Measurements from ENCODE around the gene ARF6.
"Not testable (repeated sequence)": the region's sequence is repeated elsewhere in the genome, so short reads cannot be mapped to it uniquely, and the experiment has no call there.

Gene ARF6

DNA sequence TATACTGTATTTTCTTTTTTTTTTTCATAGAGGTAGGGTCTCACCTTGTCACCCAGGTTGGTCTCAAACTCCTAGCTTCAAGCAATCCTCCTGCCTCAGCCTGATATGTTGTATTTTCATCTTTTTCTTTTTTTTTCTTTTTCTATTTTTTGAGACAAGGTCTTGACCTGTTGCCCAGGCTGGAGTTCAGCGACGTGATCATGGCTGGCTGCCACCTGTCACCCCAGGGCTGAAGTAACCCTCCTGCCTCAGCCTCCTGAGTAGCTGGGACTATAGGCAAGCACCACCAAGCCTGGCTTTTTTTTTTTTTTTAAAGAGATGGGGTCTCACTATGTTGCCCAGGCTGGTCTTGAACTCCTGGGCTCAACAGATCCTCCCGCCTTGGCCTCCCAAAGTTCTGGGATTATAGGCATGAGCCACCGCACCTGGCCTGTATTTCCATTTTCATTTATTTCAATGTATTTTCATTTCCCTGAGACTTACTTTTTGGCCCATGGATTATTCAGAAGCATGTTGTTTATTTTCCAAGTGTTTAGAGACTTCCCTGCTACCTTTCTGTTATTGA is 16.2 kb upstream of the ARF6 start:
- DNase-seq (no peak), ATAC-seq (no peak)

DNA sequence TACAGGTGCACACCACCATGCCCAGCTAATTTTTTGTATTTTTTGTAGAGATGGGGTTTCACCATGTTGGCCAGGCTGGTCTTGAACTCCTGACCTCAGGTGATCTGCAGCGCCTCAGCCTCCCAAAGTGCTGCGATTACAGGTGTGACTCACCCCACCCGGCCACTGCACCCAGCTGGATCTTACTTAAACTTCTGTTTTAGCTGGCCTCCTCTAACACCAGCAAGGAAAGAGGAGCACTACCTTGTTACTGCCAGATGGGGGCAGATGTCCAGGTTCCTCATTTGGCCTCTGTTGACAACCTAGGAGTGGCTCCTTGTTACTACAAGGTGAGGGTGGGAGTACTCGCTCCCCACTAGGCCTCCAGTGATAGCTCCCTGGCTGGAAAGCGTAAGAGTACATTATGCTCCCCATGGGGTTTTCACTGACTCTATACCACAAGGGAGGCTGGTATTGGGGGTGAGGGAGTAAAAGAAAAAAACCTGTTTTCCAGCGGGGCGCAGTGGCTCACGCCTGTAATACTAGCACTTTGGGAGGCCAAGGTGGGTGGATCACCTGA is 13.2 kb upstream of the ARF6 start:
- peak; percentile 62 for DNase-seq

DNA sequence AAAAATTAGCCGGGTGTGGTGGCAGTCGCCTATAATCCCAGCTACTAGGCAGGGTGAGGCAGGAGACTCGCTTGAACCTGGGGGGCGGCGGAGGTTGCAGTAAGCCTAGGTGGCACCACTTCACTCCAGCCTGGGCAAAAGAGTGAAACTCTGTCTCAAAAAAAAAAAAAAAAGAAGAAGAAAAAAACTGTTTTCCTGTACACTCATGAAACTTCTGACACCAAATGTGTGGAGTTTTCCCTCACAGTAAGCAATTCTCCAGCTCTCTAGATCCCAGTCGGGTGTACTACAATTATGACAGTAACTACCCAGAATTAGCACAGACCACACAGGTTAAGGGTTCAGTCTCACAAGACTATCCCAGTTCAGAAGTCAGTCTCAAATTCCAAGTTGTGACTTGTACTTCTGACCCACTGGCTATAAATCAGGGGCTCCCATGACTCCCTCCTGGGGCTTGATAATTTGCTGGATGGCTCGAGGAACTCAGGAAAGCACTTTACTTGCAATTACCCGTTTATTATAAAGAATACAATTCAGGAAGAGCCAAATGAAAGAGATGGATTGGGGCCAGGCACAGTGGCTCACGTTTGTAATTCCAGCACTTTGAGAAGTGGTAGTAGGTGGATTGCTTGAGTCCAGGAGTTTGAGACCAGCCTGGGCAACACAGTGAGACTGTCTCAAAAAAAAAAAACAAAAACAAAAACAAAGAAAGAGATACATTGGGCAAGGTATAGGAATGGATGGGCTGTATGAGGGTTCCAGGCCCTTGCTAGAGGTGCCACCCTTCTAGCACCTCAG is 12.4 kb upstream of the ARF6 start:
- peak; percentile 25 for ATAC-seq
- DNase-seq: no peak

More for the DNA sequence above, 13.2 kb upstream of the ARF6 start:
- ATAC-seq: peak; percentile 96

DNA sequence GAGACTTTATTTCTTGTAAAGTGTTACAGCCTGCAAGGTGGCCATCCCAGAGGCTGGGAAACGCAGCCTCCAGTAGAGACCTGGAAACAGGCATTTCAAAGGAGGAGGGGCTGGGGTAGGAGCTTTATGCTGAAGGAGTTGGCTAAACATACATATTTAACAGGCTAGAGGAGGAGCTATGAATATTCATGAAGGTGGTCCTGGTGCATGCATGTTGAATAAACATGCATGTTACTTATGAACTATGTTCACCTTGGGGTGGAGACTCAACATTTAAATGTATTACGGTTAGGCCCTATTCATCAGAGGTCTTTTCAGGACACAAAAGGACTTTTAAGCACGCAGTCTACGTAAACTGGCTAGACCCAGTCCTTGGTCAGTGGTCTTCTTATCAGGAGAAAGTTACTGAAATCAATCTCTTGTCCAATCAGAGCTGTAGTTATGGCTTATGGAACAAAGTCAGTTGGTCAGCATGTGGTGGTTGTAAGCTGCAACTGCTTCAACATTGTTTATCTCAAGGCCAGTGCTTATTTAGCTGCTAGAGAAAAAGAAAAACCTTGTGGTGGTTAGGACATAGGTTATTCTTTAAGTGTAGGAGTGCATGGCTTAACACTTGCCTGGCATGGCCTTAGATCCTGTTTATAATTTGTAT is 11.4 kb upstream of the ARF6 start:
- DNase-seq: no peak
- no peak for ATAC-seq

DNA sequence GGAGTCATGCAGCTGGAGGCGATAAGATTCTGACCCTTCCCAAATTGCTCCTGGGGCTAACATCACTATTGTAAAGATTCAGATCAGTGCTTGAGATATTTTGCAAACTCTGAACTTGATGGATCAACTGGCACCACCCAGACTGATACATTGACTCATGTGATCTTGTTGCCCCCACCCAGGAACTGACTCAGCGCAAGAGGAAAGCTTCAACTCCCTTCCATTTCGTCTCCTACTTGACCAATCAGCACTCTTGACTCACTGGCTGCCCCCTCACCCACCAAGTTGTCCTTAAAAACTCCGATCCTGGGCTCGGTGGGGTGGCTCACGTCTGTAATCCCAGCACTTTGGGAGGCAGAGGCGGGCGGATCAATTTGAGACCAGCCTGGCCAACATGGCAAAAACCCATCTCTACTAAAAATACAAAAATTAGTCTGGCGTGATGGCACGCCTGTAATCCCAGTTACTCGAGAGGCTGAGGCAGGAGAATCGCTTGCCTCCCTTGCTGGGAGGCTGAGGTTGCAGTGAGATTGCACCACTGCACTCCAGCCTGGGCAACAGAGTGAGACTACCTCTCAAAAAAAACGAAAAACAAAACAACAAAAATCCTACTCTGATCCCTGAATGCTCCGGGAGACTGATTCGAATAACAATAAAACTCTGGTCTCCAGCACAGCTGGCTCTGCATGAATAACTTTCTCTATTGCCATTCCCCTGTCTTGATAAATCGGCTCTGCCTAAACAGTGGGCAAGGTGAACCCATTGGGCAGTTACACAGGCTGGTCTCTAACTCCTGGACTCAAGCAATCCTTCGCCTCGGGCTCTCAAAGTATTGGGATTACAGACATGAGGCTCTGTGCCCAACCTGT is 9.8 kb upstream of the ARF6 start:
- no peak for ATAC-seq

DNA sequence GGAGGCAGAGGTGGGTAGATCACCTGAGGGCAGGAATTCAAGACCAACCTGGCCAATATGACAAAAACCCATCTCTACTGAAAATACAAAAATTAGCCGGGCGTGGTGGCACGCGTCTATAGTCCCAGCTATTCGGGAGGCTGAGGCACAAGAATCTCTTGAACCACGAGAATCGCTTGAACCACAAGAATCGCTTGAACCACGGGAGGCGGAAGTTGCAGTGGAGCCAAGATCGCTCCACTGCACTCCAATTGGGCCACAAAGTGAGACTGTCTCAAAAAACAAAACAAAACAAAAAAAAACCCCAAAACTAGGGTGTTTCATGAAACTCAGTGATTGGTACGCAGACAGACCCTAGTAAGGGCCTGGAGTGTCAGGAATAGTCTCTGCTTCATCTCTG is 6.4 kb upstream of the ARF6 start:
- DNase-seq (no peak), ATAC-seq (no peak)

More for the DNA sequence above, 9.8 kb upstream of the ARF6 start:
- no peak for DNase-seq

DNA sequence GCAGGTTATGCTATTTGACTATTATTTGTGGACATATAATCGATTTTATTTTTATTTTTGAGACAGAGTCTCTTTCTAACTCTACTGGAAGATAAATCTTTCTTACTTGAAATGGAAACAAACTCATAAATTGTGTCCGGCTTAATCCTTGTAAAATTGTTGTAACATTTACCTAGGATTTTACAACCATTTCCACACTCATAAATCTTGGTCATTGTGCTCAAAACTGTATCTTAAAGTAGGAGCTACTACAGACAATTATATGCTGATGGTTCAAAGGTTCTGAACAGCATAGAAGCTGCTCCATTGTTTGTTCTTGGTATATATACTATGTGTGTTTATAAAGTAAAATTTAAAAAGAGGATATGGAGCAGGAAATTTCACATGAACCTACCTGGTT is 4.6 kb upstream of the ARF6 start:
- DNase-seq: no peak
- no peak for ATAC-seq

DNA sequence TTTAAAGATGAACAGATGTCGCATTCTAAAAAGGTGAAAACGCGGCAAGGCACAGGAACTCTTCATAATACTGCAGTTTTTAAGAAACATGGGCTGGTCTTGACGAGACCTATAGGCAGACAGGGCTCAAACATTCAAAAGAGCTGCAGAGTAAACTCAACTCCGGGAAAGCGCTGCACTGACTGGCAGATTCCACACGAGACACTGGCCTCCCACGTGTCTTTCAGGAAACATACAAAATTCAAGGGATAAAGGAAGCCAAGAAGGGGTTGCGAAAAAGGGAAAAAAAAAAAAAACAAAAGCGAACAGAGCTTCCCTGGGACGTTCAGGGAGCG is 614 bp upstream of the ARF6 start:
- DNase-seq (no peak), ATAC-seq (no peak)

DNA sequence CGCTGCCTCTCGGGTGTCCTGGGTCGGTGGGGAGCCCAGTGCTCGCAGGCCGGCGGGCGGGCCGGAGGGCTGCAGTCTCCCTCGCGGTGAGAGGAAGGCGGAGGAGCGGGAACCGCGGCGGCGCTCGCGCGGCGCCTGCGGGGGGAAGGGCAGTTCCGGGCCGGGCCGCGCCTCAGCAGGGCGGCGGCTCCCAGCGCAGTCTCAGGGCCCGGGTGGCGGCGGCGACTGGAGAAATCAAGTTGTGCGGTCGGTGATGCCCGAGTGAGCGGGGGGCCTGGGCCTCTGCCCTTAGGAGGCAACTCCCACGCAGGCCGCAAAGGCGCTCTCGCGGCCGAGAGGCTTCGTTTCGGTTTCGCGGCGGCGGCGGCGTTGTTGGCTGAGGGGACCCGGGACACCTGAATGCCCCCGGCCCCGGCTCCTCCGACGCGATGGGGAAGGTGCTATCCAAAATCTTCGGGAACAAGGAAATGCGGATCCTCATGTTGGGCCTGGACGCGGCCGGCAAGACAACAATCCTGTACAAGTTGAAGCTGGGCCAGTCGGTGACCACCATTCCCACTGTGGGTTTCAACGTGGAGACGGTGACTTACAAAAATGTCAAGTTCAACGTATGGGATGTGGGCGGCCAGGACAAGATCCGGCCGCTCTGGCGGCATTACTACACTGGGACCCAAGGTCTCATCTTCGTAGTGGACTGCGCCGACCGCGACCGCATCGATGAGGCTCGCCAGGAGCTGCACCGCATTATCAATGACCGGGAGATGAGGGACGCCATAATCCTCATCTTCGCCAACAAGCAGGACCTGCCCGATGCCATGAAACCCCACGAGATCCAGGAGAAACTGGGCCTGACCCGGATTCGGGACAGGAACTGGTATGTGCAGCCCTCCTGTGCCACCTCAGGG is 679 bp downstream of the ARF6 start:
- ATAC-seq (peak; percentile 67), DNase-seq (peak; percentile 95)

DNA sequence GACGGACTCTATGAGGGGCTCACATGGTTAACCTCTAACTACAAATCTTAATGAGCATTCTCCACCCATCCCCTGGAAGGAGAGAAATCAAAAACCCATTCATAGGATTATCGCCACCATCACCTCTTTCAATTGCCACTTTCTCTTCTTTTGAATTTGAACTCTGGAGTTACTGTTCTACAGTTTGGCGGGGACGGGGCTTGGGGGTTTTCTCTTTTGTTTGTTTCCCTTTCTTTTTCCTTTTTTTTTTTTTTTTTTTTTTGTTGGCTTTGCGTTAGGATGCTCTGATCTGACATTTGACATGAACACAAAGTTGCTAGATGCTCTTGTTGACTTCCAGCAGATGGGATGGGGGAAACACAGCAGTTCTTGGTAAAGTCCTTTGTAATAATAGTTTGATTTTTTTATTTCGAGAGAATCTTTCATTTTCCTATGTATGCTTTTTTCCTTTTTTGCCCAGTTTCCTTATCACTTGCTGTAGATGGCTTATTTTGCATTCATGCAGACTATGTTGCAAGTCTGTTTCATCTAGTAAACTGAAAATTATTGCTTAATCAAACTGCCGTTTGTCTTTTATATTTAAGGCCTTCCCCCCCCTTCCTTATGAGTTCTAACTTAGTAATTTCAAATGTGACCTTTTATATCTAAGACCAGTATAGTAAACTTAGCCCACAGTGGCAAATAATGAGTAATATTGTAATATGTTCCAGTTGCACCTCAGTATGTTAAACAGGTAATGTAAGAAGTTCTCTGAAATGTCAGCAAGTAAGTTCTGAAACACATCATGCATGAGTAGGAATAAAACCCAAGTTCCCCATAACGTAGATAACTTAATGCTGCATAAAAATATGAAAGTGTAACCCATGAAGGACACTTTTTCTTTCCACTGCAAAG is 1.6 kb downstream of the ARF6 start:
- peak; percentile 34 for ATAC-seq

DNA sequence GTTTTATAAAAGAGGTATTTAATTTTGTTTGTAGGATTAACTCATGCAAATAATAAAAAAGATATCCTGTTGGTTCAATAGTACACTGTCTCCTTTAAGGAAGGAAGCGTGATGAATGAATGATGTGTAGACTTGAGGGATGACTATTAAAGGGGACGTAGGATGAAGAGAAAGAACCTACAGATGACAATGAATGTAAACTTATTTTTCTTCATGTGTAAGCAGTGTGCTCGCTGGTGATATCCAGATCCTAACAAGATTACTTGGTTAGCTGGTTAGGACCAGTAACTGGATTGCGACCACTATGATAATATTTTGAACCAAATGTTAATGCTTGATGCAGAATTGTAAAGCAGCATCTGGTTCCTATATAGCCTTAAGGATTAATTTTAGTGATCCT is 2.6 kb downstream of the ARF6 start:
- DNase-seq (no peak), ATAC-seq (no peak)

More for the DNA sequence above, 1.6 kb downstream of the ARF6 start:
- not testable (repeated sequence) for DNase-seq

DNA sequence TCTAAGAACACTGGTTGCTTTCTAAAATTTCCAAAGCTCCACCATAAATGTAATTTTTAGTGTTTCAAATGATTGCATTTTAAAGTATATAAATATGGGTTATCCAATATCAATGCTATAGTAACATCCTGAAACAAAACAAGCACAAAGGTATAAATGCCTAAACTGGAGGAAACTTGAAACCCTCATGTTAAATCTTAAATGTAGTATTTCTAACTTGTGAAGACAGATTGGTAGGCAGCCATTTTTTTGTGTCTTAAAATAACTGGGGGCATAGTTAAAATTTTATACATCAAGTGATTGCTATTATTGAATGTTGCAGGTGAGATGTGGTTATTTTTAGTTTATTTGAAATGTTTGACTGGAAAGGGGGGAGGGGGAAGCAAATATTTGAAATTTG is 3.4 kb downstream of the ARF6 start:
- not testable (repeated sequence) for ATAC-seq, DNase-seq

DNA sequence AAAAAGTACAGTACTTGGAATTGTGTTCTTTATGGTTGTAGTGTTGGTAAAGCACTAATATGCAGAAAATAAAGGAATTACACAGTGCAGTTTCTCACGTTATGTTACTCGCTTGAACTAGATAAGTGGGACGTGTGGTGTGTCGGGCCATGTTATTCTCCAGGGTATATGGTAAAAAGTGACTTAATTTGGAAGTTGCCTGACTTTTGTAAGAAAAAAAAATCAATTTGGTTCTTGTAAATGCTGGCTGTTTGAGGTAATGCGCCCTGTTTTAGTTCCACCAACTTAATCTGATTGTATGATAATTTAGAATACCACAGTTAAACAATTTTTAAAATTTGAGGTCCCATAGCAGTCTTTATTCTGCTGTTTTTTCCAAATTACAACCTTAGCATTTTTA is 4.1 kb downstream of the ARF6 start:
- DNase-seq (no peak), ATAC-seq (no peak)

DNA sequence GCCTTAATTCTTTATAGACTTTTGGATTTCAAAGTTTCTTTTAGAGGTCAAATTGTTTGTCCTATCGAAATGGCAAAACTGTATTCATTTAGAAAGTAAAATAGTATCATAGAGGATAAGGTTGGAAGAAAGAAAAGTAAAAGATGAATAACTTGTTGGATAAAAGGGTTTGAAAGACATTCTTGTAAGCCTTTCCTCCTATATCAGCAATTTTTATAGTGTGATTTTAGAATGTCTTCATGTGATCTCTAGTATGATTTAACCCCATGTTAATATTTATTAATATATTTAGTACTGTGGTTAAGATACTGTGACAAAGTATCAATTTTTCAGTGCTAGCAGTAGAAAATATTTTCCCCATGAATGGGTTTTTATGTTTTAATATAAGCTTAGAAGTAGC is 4.5 kb downstream of the ARF6 start:
- no peak for DNase-seq
- ATAC-seq: no peak

DNA sequence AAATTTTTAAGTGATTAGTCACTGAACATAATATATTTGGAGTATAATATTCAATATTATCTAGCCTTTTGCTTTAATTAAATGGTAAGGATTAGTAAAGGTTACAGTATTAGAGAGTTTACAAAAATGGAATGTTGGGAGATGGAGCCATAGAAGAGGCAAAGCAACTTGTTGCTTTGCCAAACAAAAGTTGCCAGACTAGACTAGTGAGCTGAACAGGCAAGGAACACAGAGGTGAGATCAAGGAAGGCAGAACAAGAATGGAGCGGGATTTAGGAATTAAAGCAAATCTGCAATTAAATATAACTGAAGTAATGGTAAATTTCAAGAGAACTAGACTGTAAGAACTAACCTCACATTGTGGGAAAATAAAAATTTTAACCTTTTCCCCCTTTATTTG is 5.1 kb downstream of the ARF6 start:
- no peak for ATAC-seq
- no peak for DNase-seq

DNA sequence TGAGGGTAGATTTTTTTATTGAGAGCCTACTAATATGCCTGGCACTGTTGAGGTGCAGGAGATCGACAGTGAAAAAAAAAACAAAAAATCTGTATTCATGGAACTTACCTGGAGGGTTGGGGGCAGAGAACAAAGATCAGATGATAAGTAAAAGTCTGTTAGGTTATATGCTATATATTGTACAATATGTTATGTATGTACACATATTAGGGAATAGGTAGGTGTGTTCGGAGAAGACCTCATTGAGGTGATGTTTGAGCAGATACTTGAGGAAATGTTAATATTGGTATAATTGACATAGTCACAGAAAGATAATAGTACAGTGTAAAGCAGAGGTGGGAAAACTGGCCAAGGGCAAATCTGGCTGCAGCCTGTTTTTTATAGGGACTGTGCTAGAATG is 5.6 kb downstream of the ARF6 start:
- ATAC-seq: no peak
- no peak for DNase-seq

DNA sequence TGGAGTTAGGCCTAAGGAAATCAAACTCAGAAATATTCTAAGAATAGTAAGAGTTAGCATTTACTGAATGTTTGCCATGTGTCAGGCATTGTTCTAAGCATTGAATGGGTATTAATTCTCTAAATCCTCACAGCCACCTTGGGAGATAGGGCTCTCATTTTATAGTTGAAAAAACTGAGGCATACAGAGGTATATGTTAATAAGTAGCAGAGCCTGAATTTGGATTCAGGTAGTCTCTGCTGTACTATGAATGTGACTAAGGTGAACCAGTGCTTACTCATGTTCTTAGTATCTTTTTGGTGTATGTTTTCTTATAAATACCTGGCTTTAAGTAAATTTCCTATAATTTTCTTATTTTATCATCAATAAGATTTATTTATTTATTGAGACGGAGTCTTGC is 8.1 kb downstream of the ARF6 start:
- ATAC-seq: no peak
- DNase-seq: no peak

DNA sequence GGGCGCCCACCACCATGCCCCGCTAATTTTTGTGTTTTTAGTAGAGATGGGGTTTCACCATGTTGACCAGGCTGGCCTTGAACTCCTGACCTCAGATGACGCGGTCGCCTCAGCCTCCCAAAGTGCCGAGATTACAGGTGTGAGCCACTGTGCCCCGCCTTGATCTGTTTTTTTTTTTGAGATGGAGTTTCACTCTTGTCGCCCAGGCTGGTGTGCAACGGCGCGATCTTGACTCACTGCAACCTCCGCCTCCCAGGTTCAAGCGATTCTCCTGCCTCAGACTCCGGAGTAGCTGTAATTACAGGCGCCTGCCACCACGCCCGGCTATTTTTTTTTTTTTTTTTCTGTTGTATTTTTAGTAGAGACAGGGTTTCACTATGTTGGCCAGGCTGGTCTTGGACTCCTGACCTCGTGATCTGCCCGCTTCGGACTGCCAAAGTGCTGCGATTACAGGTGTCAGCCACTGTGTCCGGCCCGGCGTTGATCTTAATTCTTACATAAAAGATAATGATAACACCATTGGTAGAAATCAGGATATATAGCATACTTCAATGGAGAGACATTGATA is 9.9 kb downstream of the ARF6 start:
- not testable (repeated sequence) for DNase-seq, ATAC-seq

DNA sequence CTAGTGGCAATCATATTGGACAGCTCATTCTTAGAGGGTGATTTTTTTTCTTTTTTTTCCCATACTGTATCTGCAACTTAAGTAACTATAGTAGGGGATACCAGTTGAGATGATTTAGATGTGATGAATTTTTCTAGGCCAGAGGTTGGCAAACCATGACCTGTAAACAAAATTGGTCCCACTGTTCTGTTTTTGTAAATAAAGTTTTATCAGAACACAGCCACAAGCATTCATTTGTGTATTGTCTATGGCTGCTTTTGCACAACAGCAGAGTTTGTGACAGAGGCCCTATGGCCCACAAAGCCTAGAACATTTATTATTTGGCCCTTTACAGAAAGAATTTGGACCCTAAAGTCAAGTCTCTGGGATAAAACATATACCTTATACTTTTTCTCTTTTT is 11.4 kb downstream of the ARF6 start:
- no peak for ATAC-seq

DNA sequence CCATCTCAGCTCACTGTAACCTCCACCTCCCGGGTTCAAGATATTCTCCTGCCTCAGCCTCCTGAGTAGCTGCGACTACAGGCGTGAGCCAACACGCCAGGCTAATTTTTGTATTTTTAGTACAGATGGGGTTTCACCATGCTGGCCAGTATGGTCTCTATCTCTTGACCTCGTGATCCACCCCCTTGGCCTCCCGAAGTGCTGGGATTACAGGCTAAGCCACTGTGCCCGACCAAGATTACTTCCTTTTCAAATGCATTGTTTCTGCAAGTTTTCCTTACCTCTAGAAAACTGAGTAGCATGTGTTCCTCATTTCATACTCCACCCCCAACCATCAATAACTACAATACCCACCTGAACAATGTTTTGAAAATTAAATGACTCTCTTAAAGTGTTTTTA is 13.1 kb downstream of the ARF6 start:
- DNase-seq: no peak
- ATAC-seq: no peak

More for the DNA sequence above, 11.4 kb downstream of the ARF6 start:
- DNase-seq: no peak
